Neural cell (in vitro differentiated cells): ENCODE data around the gene FCN1. TPM values are rescaled to one million over a fixed set of nuclear protein-coding genes. Genes with fewer than 3 reads are reported as not detected.

Experiments used
- H2AFZ ChIP-seq: fragments of 200-600, 300-800 bp; sonication (generic), shearing (Covaris generic); 2 replicates; pipeline ENCODE4 v1.6.0; 2014; ENCODE audit warnings: low read depth, mild to moderate bottlenecking, antibody characterized with exemption, low read length, moderate library complexity
- H3F3A ChIP-seq: fragments of 200-600 bp; shearing (Covaris generic); 2 replicates; pipeline ENCODE4 v1.6.1; 2016; ENCODE audit warnings: mild to moderate bottlenecking, moderate library complexity, mixed read lengths, antibody characterized with exemption, low read length; ENCODE audit not compliant: insufficient read depth, poor library complexity, severe bottlenecking
- H3K27ac ChIP-seq: fragments of 200-600, 300-800 bp; sonication (generic), shearing (Covaris generic); 2 replicates; pipeline ENCODE4 v1.5.1; 2014; ENCODE audit warnings: mild to moderate bottlenecking, low read length, moderate library complexity
- H3K27me3 ChIP-seq: fragments of 300-800, 200-600 bp; sonication (generic), shearing (Covaris generic); 2 replicates; pipeline ENCODE4 v1.6.0; 2014; ENCODE audit warnings: mild to moderate bottlenecking, low read depth, low read length, moderate library complexity; ENCODE audit not compliant: insufficient read depth
- H3K36me3 ChIP-seq: fragments of 300-800, 200-600 bp; sonication (generic), shearing (Covaris generic); 2 replicates; pipeline ENCODE4 v1.5.1; 2014; ENCODE audit warnings: mild to moderate bottlenecking, antibody characterized with exemption, low read length, moderate library complexity; ENCODE audit not compliant: insufficient read depth
- H3K4me2 ChIP-seq: fragments of 300-800, 200-600 bp; sonication (generic), shearing (Covaris generic); 2 replicates; pipeline ENCODE4 v1.6.0; 2014; ENCODE audit warnings: mild to moderate bottlenecking, low read length
- H3K4me3 ChIP-seq: fragments of 300-800, 200-600 bp; sonication (generic), shearing (Covaris generic); 2 replicates; pipeline ENCODE4 v1.5.1; 2014; ENCODE audit warnings: mild to moderate bottlenecking, low read length, moderate library complexity
- H3K79me2 ChIP-seq: fragments of 200-600 bp; shearing (Covaris generic); replicated peaks from 2 replicates; pipeline ENCODE4 v1.6.0; 2014; ENCODE audit warnings: mild to moderate bottlenecking, low read length, moderate library complexity; ENCODE audit not compliant: insufficient read depth
- H3K9ac ChIP-seq: fragments of 300-800, 200-600 bp; sonication (generic), shearing (Covaris generic); 2 replicates; pipeline ENCODE4 v1.6.1; 2016; ENCODE audit warnings: mild to moderate bottlenecking, low read length, mixed read lengths
- H3K9me2 ChIP-seq: fragments of 200-600 bp; shearing (Covaris generic); 2 replicates; pipeline ENCODE4 v1.6.1; 2016; ENCODE audit warnings: mild to moderate bottlenecking, low read length, mixed read lengths; ENCODE audit not compliant: insufficient read depth
- H3K9me3 ChIP-seq: fragments of 200-600, 300-800 bp; sonication (generic), shearing (Covaris generic); 2 replicates; pipeline ENCODE4 v1.6.1; 2016; ENCODE audit warnings: mild to moderate bottlenecking, mixed run types, low read length, moderate library complexity, mixed read lengths
- H4K20me1 ChIP-seq: fragments of 200-600 bp; shearing (Covaris generic); 2 replicates; pipeline ENCODE4 v1.6.1; 2016; ENCODE audit warnings: mild to moderate bottlenecking, mixed run types; ENCODE audit not compliant: insufficient read depth
- EP300 ChIP-seq: fragments of 450-650 bp; conservative IDR thresholded peaks from 2 replicates; pipeline ENCODE4 v1.6.1; 2014; ENCODE audit warnings: antibody characterized with exemption, mild to moderate bottlenecking, moderate library complexity; ENCODE audit not compliant: poor library complexity, severe bottlenecking
- EZH2 ChIP-seq: fragments of 200-600, 300-800 bp; shearing (Covaris generic), sonication (generic); IDR thresholded peaks from 2 replicates; pipeline ENCODE4 v1.6.1; 2014; ENCODE audit warnings: antibody characterized with exemption, low read length, borderline replicate concordance, mild to moderate bottlenecking; ENCODE audit not compliant: insufficient read depth, poor library complexity, severe bottlenecking
- MXI1 ChIP-seq: fragments of 450-650 bp; conservative IDR thresholded peaks from 2 replicates; pipeline ENCODE4 v1.6.1; 2014; ENCODE audit warnings: antibody characterized with exemption, mild to moderate bottlenecking; ENCODE audit not compliant: poor library complexity, severe bottlenecking
- POLR2AphosphoS5 ChIP-seq: IDR thresholded peaks from 2 replicates; pipeline ENCODE4 v1.6.1; 2012
- RAD21 ChIP-seq: fragments of 450-650 bp; conservative IDR thresholded peaks from 2 replicates; pipeline ENCODE4 v1.6.1; 2014; ENCODE audit warnings: antibody characterized with exemption, mild to moderate bottlenecking, moderate library complexity
- REST ChIP-seq: IDR thresholded peaks from 2 replicates; pipeline ENCODE4 v1.6.1; 2012; ENCODE audit warnings: borderline replicate concordance
- SMC3 ChIP-seq: fragments of 450-650 bp; conservative IDR thresholded peaks from 2 replicates; pipeline ENCODE4 v1.6.1; 2014; ENCODE audit warnings: antibody characterized with exemption, mild to moderate bottlenecking, moderate library complexity; ENCODE audit not compliant: poor library complexity
- TAF1 ChIP-seq: IDR thresholded peaks from 2 replicates; pipeline ENCODE4 v1.6.1; 2012; ENCODE audit warnings: low read depth
- polyA plus RNA-seq: library from polyadenylated mRNA; depleted of rRNA; stranded (reverse); fragments of >200 nt; gene quantifications from 2 replicates; pipeline ENCODE4 v1.2.3, GENCODE V29; 2014
- TF ChIP-seq, protein P1 (sequence below): fragments of 450-650 bp; IDR thresholded peaks from 2 replicates; pipeline ENCODE4 v1.5.1; 2014; ENCODE audit warnings: antibody characterized with exemption, mild to moderate bottlenecking, moderate library complexity; ENCODE audit not compliant: poor library complexity, severe bottlenecking

FCN1 gene
- polyA plus RNA-seq, 1 donor from 2014 or later = not detected

DNA sequence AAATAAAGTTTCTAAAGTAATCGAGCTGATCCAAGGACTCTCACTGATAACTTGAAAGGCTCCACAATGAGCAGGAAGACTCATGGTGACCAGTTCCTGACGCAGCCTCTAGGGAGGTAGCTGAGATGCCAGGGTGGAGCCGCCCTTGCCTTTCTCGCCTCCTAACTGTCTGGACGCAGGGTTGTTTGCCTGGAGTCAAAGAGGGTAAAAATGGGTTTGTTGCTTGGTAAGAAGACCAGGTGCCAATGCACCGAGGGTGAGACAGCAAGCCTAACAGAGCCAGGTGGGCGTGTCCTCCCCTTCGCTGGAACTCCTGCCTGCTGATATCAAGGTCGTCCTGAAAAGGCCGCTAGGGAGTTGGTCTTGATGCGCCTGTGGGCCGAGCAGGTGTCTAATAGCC is 48.6 kb upstream of the FCN1 start:
- Histone ChIP-seq H3K79me2 (no peaks in the 10 kb centered on the region), H4K20me1 (no peaks in the 10 kb centered on the region), H3K9ac (no peak overlapping the region), H3F3A (no peaks in the 10 kb centered on the region), H3K9me2 (no peaks in the 10 kb centered on the region), H3K27me3 (no peaks in the 10 kb centered on the region), H3K27ac (no peak overlapping the region), H3K36me3 (no peaks in the 10 kb centered on the region), H3K4me2 (no peak overlapping the region), H2AFZ (no peak overlapping the region), H3K9me3 (no peaks in the 10 kb centered on the region), H3K4me3 (no peak overlapping the region)
- no peak for TF ChIP-seq TAF1
- TF ChIP-seq MXI1 = no peak
- TF ChIP-seq EZH2 = no peak
- TF ChIP-seq SMC3 = no peak
- TF ChIP-seq POLR2AphosphoS5 = no peak
- no peak for TF ChIP-seq EP300
- TF ChIP-seq RAD21 = no peak
- TF ChIP-seq REST = no peak
- TF ChIP-seq, protein P1, sequence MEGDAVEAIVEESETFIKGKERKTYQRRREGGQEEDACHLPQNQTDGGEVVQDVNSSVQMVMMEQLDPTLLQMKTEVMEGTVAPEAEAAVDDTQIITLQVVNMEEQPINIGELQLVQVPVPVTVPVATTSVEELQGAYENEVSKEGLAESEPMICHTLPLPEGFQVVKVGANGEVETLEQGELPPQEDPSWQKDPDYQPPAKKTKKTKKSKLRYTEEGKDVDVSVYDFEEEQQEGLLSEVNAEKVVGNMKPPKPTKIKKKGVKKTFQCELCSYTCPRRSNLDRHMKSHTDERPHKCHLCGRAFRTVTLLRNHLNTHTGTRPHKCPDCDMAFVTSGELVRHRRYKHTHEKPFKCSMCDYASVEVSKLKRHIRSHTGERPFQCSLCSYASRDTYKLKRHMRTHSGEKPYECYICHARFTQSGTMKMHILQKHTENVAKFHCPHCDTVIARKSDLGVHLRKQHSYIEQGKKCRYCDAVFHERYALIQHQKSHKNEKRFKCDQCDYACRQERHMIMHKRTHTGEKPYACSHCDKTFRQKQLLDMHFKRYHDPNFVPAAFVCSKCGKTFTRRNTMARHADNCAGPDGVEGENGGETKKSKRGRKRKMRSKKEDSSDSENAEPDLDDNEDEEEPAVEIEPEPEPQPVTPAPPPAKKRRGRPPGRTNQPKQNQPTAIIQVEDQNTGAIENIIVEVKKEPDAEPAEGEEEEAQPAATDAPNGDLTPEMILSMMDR = no peak

- Histone ChIP-seq H3K4me3 (no peak overlapping the region), H3K36me3 (no peaks in the 10 kb centered on the region), H3K9me3 (no peaks in the 10 kb centered on the region), H3K9ac (no peak overlapping the region), H3K27me3 (no peaks in the 10 kb centered on the region), H3K79me2 (no peaks in the 10 kb centered on the region), H3K4me2 (no peak overlapping the region), H3K9me2 (no peaks in the 10 kb centered on the region), H4K20me1 (no peaks in the 10 kb centered on the region), H2AFZ (no peak overlapping the region), H3K27ac (no peak overlapping the region), H3F3A (no peaks in the 10 kb centered on the region)
- TF ChIP-seq EZH2 (no peak), RAD21 (no peak), EP300 (no peak), SMC3 (no peak), TAF1 (no peak), POLR2AphosphoS5 (no peak), MXI1 (no peak), REST (no peak)
- TF ChIP-seq, protein P1 = no peak
Observed at GRCh38 chr9:134965851-134966250, 48.1 kb upstream of the FCN1 start.
